HG03439 (cell line): ENCODE data around the gene SGPP2.
"Not testable (repeated sequence)": the region's sequence is repeated elsewhere in the genome, so short reads cannot be mapped to it uniquely, and the experiment has no call there.

Experiments
- ATAC-seq: cut with Tn5 transposase; IDR thresholded peaks from one replicate; pipeline ENCODE4 v1.9.1; 2021; ENCODE audit warnings: mild to moderate bottlenecking, moderate library complexity; ENCODE audit not compliant: unreplicated experiment

Gene SGPP2

GRCh38 chr2:222424729-222425671 is 657 bp downstream of the SGPP2 start:
- peak; percentile 21 for ATAC-seq

GRCh38 chr2:222427646-222428301 is 3.4 kb downstream of the SGPP2 start:
- peak; percentile 36 for ATAC-seq

GRCh38 chr2:222430071-222430470 is 5.7 kb downstream of the SGPP2 start:
- no peak for ATAC-seq

GRCh38 chr2:222430681-222431080 is 6.3 kb downstream of the SGPP2 start:
- no peak for ATAC-seq

- no peak for ATAC-seq
Measured at GRCh38 chr2:222431869-222432268, 7.5 kb downstream of the SGPP2 start.

- peak; percentile 74 for ATAC-seq
Measured at GRCh38 chr2:222433332-222434173, 9.2 kb downstream of the SGPP2 start.

- peak; percentile 68 for ATAC-seq
Measured at GRCh38 chr2:222434204-222434603, 9.9 kb downstream of the SGPP2 start.

DNA sequence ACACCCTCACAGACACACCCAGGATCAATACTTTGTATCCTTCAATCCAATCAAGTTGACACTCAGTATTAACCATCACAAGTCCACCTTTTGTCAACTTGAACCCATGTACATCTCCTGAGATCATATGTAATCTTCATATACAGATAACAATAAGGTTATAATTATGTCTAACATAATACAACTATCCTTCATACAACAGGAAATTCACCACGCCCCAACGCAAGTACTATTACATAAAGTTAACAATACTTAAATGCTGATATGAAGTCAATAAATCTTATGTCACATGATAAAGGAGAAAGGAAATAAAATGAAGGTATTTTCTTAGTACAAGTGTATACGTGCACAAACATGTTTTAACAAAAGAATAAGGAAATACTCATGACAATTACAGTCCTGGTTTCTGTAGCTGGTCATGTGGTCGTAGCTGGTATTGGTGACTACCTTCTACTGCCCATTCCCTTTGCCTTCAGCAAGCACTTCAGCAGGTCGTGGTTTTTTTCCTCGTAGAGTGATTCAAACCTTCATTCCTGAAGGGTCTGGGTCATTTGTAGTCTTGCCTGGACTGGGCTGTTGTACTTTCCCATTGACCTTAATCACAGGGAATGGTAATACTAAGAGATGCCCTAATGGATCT is 11.2 kb downstream of the SGPP2 start:
- ATAC-seq, result not testable (repeated sequence)

- no peak for ATAC-seq
Measured at GRCh38 chr2:222436040-222436413, 11.7 kb downstream of the SGPP2 start.

DNA sequence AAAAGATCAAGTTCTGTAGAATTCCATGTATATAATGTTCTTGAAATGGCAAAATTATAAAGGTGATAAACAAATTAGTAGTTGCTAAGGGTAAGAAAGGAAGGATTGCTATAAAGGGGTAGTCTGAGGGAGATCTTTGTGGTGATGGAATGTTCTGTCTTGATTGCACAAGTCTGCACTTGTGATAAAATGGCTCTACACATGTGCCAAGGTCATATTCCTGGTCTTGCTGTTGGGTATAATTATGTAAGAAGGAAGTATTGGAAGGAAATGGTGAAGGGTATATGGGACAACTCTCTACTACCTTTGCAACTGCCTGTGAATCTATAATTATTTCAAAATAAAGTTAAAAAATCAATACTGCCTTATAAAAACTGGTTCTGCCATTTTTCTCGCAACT is 15.3 kb downstream of the SGPP2 start:
- no peak for ATAC-seq

DNA sequence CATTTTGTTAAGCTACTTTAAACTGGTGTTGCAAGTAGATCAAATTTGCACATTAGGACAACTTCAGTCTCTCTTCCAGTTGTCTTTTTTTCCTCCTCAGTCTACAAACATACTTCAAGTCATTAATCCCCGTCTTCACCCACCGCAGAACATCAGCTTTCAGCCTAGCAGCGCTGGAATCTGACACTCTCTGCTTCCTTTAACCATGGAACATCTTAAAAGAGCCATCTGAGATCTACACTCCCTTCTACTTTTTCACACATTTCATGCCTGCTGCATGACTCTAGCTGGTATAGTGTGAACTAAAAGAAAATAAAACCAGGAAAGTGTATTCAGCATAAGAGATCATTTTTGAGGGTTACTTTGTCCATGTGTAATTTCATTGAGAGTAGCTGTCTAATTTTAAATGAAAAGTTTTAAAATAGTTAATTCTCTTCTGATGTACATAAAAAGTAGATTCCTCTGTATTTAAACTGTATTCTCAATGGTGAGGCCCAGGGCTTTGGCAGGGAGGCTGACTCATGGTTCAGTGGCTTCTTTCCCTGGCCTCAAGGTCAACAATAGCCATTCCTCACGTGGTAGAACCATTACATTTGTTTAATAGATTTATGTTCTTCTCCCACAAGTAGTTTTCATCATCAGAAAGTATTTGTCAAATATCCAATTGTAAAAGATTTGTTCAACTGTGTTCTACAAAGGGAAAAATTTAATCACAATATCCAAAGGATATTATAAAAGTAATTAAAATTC is 16.5 kb downstream of the SGPP2 start:
- no peak for ATAC-seq

DNA sequence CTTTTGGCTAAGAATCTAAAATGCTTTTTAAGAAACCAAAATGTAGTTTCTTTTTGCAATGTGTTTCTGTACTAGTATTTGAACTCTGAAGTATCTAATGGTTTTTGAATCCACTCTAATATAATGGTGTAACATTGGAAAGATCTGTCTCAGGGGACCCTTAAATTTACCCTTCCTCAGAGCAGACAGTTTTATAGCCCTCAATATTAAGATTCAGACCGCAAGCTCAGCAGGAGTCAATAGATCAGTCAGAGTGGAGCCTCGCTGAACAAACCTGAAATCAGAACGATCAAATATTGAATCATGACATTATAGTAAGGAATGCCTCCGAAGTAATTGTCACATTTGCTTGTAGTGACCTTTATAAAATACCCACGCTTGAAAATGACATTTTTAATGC is 18.3 kb downstream of the SGPP2 start:
- no peak for ATAC-seq

GRCh38 chr2:222445227-222445626 is 20.9 kb downstream of the SGPP2 start:
- ATAC-seq, result no peak

DNA sequence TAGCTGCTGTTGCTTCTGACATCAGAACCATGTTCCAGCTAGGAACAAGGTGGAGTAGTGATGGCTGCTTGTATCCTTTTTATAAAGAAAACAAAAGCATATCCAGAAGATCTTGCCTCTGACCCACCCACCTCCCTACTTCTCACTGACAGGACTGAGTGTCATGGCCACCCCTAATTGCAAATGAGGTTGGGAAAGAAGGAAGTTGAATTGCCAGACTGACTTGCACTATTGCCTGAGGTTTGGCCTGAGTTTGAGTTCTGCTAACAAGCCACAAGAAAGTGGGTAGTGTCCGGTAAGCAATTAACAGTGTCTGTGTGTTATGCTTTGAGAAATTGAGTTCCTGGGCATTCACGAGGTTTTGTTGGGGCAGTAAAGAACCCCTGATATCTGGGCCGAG is 22.8 kb downstream of the SGPP2 start:
- no peak for ATAC-seq

DNA sequence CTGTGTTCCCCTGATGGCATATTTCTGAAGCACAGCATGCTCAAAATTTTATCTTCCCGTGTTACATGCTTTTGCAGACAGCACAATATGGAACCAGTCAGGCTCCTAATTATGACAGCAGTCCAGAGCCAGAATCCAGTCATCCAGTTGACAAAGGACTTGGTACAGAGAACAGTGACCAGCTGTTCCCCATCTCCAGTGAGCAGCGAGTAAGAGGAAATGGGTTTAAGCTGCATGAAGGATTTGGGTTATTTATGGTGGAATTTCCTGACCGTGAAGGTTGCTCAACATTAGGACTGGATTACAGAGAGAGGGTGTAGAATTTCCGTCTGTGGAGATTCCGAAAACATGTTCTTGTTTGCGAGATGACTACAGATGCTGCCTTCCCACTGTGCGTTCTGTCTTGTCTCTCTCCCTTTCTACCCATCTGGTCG is 24.4 kb downstream of the SGPP2 start:
- no peak for ATAC-seq

- no peak for ATAC-seq
Measured at GRCh38 chr2:222450021-222450420, 25.7 kb downstream of the SGPP2 start.

DNA sequence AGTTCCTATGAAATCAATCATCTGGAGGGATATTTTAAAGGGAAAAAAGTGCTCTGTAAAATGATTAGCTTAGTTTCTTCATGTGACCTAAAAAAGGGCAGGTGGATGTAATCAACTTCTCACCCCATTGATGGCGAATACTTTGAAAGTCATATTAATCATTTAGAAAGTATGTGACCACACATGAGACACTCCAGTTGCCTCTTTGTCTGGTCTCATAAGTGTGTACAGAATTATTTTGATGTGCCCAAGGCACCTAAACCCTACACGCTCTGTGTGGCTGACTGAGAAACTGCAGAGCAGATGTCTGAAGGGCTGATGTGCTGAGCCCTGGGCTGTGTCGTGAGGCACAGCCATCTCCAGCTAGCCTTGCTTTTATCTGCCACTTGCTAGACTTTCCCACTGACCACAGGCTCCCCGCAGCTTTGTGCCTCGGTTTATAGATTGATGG is 26.9 kb downstream of the SGPP2 start:
- peak; percentile 100 for ATAC-seq

DNA sequence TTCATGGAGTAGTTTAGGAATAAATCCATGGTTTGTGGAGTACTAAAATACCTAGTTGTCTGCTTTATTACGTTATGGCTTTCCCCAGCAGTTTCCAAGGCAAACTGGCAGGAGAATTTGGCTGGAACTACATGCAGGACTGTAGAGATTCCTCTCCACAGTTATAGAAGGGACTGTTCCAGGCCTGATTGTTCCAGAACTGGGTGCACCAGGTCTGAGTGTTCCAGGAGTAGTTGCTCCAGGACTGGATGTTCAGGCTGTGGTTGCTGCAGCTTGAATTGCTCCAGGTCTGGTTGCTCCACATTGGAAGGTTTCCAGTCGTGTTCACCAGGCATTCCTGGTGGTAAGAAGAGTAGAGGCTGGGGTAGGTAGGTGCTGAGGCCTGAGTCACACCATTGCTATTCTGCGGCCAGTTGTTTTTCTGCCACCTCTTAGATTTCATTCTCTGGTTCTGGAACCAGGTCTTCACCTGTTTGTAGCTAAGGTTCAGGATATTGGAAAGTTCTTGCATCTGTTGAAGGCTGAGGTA is 28.1 kb downstream of the SGPP2 start:
- no peak for ATAC-seq

- no peak for ATAC-seq
Measured at GRCh38 chr2:222456479-222457077, 32.2 kb downstream of the SGPP2 start.
